GM19099 (cell line): ENCODE measurements around the gene SYNE1.

Source experiments
- POLR2A ChIP-seq: IDR thresholded peaks from 3 replicates; pipeline ENCODE4 v1.6.1; 2011; ENCODE audit warnings: low read depth; ENCODE audit not compliant: insufficient read length; ENCODE audit errors: extremely low read depth

The SYNE1 gene

GRCh38 chr6:152117156-152118133 lies 519.7 kb downstream of the SYNE1 start:
- TF ChIP-seq POLR2A = no peak

- no peak for TF ChIP-seq POLR2A
Measured at GRCh38 chr6:152112491-152113261, 524.5 kb downstream of the SYNE1 start.

GRCh38 chr6:152110886-152111820 lies 526.0 kb downstream of the SYNE1 start:
- no peak for TF ChIP-seq POLR2A

GRCh38 chr6:152107973-152108372 lies 529.2 kb downstream of the SYNE1 start:
- TF ChIP-seq POLR2A = no peak

DNA sequence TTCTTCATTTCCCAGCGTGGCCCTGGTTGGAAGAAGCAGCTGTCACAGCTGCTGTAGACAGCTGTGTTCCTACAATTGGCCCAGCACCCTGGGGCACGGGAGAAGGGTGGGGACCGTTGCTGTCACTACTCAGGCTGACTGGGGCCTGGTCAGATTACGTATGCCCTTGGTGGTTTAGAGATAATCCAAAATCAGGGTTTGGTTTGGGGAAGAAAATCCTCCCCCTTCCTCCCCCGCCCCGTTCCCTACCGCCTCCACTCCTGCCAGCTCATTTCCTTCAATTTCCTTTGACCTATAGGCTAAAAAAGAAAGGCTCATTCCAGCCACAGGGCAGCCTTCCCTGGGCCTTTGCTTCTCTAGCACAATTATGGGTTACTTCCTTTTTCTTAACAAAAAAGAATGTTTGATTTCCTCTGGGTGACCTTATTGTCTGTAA lies 537.0 kb downstream of the SYNE1 start:
- no peak for TF ChIP-seq POLR2A

GRCh38 chr6:152099446-152100182 lies 537.5 kb downstream of the SYNE1 start:
- TF ChIP-seq POLR2A = no peak

GRCh38 chr6:152098683-152099082 lies 538.5 kb downstream of the SYNE1 start:
- no peak for TF ChIP-seq POLR2A

DNA sequence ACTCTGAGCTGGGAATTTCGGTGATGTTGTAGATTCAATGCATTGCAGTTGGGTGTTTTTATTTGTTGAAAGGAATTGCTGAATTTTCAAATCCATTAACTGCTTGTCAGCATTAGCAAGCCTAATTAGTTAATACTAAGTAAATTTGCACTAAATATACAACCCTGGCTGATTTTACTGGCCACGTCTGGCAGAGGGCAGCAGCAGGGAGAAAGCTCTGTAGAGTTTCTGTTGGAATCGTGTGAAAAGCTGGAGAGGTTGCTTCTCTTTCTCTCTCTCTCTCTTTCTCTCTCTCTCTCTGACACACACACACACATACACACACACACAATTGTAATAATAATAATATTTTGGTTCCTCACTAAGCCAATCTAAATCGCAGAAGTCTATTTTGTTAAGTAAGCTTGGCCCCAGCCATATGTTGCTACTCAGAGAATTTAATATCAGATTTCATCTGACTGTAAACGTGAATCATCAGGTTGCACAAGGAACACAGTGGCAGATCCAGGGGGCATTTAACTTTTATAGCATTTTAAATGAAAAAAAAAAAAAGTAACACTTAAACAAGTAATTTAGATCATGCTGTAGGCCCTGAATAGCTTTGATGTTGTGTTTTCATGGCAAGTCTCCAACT lies 540.2 kb downstream of the SYNE1 start:
- TF ChIP-seq POLR2A = no peak

DNA sequence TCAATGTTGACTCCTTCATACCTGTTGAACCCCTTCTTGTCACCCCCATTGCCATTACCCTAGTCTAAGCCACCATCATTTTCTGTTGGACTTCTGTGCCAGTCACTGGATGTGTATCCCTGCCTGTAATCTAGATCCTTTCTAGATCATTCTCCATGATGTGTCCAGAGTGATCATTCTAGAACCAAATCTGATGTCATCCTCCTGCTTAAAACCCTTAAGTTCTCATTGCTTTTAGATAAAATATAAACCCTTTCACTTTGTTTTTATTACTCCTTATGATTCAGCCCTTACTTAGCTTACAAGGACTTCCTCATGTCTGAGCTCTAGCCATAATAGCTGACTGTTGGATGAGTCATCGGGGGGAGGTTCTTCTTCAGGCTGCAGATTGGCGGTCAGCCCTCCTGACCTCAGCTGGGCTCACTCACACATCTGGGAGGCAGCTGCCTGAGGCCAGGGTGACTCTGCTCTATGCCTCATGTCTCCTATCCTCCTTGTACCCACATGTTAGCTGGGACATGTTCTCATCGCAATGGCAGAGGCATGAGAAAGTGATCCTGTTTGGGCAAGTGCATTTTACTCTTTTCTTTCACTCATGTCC lies 542.1 kb downstream of the SYNE1 start:
- no peak for TF ChIP-seq POLR2A

GRCh38 chr6:152094276-152094675 lies 542.9 kb downstream of the SYNE1 start:
- no peak for TF ChIP-seq POLR2A

DNA sequence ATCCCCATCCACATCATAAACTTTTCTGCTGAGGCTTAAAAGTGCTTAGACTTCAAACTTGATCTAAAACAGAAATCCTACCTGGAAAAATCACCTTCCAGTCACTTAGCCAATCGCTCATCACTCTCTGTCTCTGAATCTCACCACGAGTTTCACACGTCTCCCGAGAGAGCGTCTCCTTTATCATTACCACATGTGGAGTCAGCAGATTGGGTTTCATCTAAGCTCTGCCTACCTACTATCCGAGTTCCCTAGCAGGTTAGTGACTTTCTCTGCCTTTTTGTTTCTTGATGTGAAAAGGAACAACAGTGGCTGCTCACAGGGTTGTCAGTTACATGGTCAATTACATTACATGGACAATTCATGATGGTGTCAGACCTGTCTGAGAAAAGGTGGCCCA lies 543.5 kb downstream of the SYNE1 start:
- no peak for TF ChIP-seq POLR2A

GRCh38 chr6:152091851-152092341 lies 545.3 kb downstream of the SYNE1 start:
- TF ChIP-seq POLR2A = no peak

GRCh38 chr6:152091201-152091600 lies 546.0 kb downstream of the SYNE1 start:
- TF ChIP-seq POLR2A = no peak

DNA sequence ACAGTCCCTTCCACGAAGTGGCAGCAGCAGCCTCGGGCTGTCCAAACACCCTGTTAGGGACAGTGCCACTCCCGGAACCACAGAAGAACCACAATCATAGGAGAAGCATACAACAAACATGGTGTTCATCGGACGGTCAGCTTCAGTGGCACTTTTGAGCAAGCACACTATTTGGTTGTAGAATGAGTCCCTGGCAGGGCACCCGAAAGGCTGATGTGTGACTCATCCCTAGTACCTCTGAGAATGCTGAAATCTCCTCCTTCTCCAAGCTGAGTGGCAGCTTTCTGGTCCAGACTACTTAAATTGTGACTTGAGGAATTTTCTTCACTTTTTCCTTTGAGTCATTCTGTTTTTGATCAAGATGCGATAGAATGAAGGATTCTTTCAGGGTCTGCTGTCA lies 547.2 kb downstream of the SYNE1 start:
- TF ChIP-seq POLR2A = no peak

- TF ChIP-seq POLR2A = no peak
Measured at GRCh38 chr6:152087701-152088100, 549.5 kb downstream of the SYNE1 start.
